ENCODE data around the gene CDK19. TPM values are rescaled to one million over a fixed set of nuclear protein-coding genes. Genes with fewer than 3 reads are reported as not detected.

The CDK19 gene
- total and polyA plus RNA-seq, 2 experiments from 2014 or later, result 5.6 to 11.1 TPM

- Histone ChIP-seq H3K27ac (no peak overlapping the region), H3K9me3 (ENCODE audit: low read depth) (no peaks in the 10 kb centered on the region), H3K4me1 (ENCODE audit: low read depth) (no peaks in the 10 kb centered on the region), H3K36me3 (no peaks in the 10 kb centered on the region), H3K4me3 (no peak overlapping the region), H3K27me3 (no peaks in the 10 kb centered on the region)
- peak in 1 of 2 donors; percentile 80 for DNase-seq (ENCODE audit: low read depth in 1 of 2, low spot score in 1 of 2)
- TF ChIP-seq, protein P1, sequence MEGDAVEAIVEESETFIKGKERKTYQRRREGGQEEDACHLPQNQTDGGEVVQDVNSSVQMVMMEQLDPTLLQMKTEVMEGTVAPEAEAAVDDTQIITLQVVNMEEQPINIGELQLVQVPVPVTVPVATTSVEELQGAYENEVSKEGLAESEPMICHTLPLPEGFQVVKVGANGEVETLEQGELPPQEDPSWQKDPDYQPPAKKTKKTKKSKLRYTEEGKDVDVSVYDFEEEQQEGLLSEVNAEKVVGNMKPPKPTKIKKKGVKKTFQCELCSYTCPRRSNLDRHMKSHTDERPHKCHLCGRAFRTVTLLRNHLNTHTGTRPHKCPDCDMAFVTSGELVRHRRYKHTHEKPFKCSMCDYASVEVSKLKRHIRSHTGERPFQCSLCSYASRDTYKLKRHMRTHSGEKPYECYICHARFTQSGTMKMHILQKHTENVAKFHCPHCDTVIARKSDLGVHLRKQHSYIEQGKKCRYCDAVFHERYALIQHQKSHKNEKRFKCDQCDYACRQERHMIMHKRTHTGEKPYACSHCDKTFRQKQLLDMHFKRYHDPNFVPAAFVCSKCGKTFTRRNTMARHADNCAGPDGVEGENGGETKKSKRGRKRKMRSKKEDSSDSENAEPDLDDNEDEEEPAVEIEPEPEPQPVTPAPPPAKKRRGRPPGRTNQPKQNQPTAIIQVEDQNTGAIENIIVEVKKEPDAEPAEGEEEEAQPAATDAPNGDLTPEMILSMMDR (IDR thresholded peaks at IDR 0.05; ENCODE audit: low read depth, low read length), result no peak
These were observed 7.0 kb upstream of the CDK19 start for GRCh38 chr6:110822249-110822648.

- Histone ChIP-seq H3K27ac (no peak overlapping the region), H3K36me3 (no peaks in the 10 kb centered on the region), H3K27me3 (no peaks in the 10 kb centered on the region), H3K4me3 (no peak overlapping the region), H3K4me1 (ENCODE audit: low read depth) (peaks cover 7% of the 10 kb centered on the region), H3K9me3 (ENCODE audit: low read depth) (no peaks in the 10 kb centered on the region)
- DNase-seq (ENCODE audit: low read depth in 1 of 2, low spot score in 1 of 2), result no peak
- TF ChIP-seq, protein P1 (IDR thresholded peaks at IDR 0.05; ENCODE audit: low read depth, low read length), result no peak
These were observed 1.4 kb upstream of the CDK19 start for GRCh38 chr6:110816677-110817076.

- TF ChIP-seq, protein P1 (IDR thresholded peaks at IDR 0.05; ENCODE audit: low read depth, low read length), result no peak
- H3K4me3 ChIP-seq, result peak overlapping the region; percentile 96
- H3K27ac ChIP-seq, result peak overlapping the region; percentile 96
- no peaks in the 10 kb centered on the region for H3K9me3 ChIP-seq (ENCODE audit: low read depth)
- H3K27me3 ChIP-seq, result no peaks in the 10 kb centered on the region
- H3K4me1 ChIP-seq (ENCODE audit: low read depth), result peaks cover 7% of the 10 kb centered on the region
- no peaks in the 10 kb centered on the region for H3K36me3 ChIP-seq
- DNase-seq (ENCODE audit: low read depth in 1 of 2, low spot score in 1 of 2), result no peak
These were observed 256 bp downstream of the CDK19 start for GRCh38 chr6:110815015-110815410.

- DNase-seq (ENCODE audit: low read depth in 1 of 2, low spot score in 1 of 2), result peak; percentile 58 to 70
- Histone ChIP-seq H3K9me3 (ENCODE audit: low read depth) (no peaks in the 10 kb centered on the region), H3K27ac (peak overlapping the region; percentile 96), H3K36me3 (no peaks in the 10 kb centered on the region), H3K4me1 (ENCODE audit: low read depth) (peaks cover 7% of the 10 kb centered on the region), H3K4me3 (peak overlapping the region; percentile 96), H3K27me3 (no peaks in the 10 kb centered on the region)
- TF ChIP-seq, protein P1 (IDR thresholded peaks at IDR 0.05; ENCODE audit: low read depth, low read length), result no peak
These were observed 911 bp downstream of the CDK19 start for GRCh38 chr6:110814102-110815014.

GRCh38 chr6:110813338-110814101, 1.7 kb downstream of the CDK19 start:
- DNase-seq (ENCODE audit: low read depth in 1 of 2, low spot score in 1 of 2), result peak in 1 of 2 donors; percentile 7
- Histone ChIP-seq H3K27ac (no peak overlapping the region), H3K36me3 (no peaks in the 10 kb centered on the region), H3K9me3 (ENCODE audit: low read depth) (no peaks in the 10 kb centered on the region), H3K27me3 (no peaks in the 10 kb centered on the region), H3K4me3 (peak overlapping the region; percentile 96), H3K4me1 (ENCODE audit: low read depth) (peaks cover 7% of the 10 kb centered on the region)
- TF ChIP-seq, protein P1 (IDR thresholded peaks at IDR 0.05; ENCODE audit: low read depth, low read length), result no peak

All from cardiac muscle cell (in vitro differentiated cells and primary cell).